GM23338 (cell line): Measurements from ENCODE around the gene ALG9. TPM values are rescaled to one million over a fixed set of nuclear protein-coding genes. Genes with fewer than 3 reads are reported as not detected.

ENCODE experiments used
- ATAC-seq: fragments of 200-7000 bp; cut with Tn5 transposase; 3 replicates; pipeline ENCODE4 v1.9.1; 2020
- DNase-seq: peaks from one replicate; pipeline ENCODE4 v3.0.0-alpha.2; 2015; ENCODE audit warnings: low spot score
- H2AFZ ChIP-seq: fragments of 200-600 bp; sonication (generic); 2 replicates; pipeline ENCODE4 v1.8.0; 2016; ENCODE audit warnings: antibody characterized with exemption, mild to moderate bottlenecking, moderate library complexity
- H3F3A ChIP-seq: fragments of 200-600 bp; sonication (generic); replicated peaks from 2 replicates; pipeline ENCODE4 v1.8.0; 2017; ENCODE audit warnings: antibody characterized with exemption, mixed run types, low read depth
- H3K27ac ChIP-seq: fragments of 200-600 bp; sonication (generic); 2 replicates; pipeline ENCODE4 v1.6.1; 2016; ENCODE audit warnings: low read depth
- H3K27me3 ChIP-seq: fragments of 200-600 bp; sonication (generic); 2 replicates; pipeline ENCODE4 v1.8.0; 2016; ENCODE audit warnings: mild to moderate bottlenecking, mixed run types, moderate library complexity; ENCODE audit not compliant: insufficient read depth
- H3K36me3 ChIP-seq: fragments of 200-600 bp; sonication (generic); 2 replicates; pipeline ENCODE4 v1.8.0; 2016; ENCODE audit warnings: mild to moderate bottlenecking; ENCODE audit not compliant: insufficient read depth
- H3K4me1 ChIP-seq: fragments of 200-600 bp; sonication (generic); 2 replicates; pipeline ENCODE4 v1.8.0; 2016; ENCODE audit warnings: mild to moderate bottlenecking, moderate library complexity; ENCODE audit not compliant: insufficient read depth
- H3K4me2 ChIP-seq: fragments of 200-600 bp; sonication (generic); 2 replicates; pipeline ENCODE4 v1.7.1; 2017; ENCODE audit warnings: mixed run types
- H3K4me3 ChIP-seq: fragments of 200-600 bp; sonication (generic); 2 replicates; pipeline ENCODE4 v1.6.1; 2016; ENCODE audit warnings: mixed run types
- H3K79me2 ChIP-seq: fragments of 200-600 bp; sonication (generic); replicated peaks from 2 replicates; pipeline ENCODE4 v1.8.0; 2017; ENCODE audit warnings: mild to moderate bottlenecking; ENCODE audit not compliant: insufficient read depth
- H3K9me2 ChIP-seq: fragments of 200-600 bp; sonication (generic); 2 replicates; pipeline ENCODE4 v1.8.0; 2017; ENCODE audit not compliant: insufficient read depth
- H4K20me1 ChIP-seq: fragments of 200-600 bp; sonication (generic); replicated peaks from 2 replicates; pipeline ENCODE4 v1.8.0; 2017; ENCODE audit warnings: mild to moderate bottlenecking; ENCODE audit not compliant: insufficient read depth
- H3K27ac Mint-ChIP-seq: 2 replicates; pipeline ENCODE4 v1.8.0; 2020; ENCODE audit warnings: inconsistent platforms, mild to moderate bottlenecking, moderate library complexity, mixed read lengths
- H3K27me3 Mint-ChIP-seq: 3 replicates; pipeline ENCODE4 v1.8.0; 2022; ENCODE audit warnings: low read depth, mild to moderate bottlenecking, moderate library complexity, mixed read lengths, inconsistent platforms; ENCODE audit not compliant: insufficient read depth, poor library complexity
- H3K36me3 Mint-ChIP-seq: 3 replicates; pipeline ENCODE4 v1.8.0; 2021; ENCODE audit warnings: low read depth, mild to moderate bottlenecking, inconsistent platforms, moderate library complexity, mixed read lengths
- H3K4me1 Mint-ChIP-seq: 3 replicates; pipeline ENCODE4 v1.8.0; 2020; ENCODE audit warnings: mild to moderate bottlenecking, inconsistent platforms, mixed read lengths
- H3K4me3 Mint-ChIP-seq: 3 replicates; pipeline ENCODE4 v1.8.0; 2021; ENCODE audit warnings: moderate library complexity, mild to moderate bottlenecking, inconsistent platforms, mixed read lengths
- H3K9me3 Mint-ChIP-seq: 3 replicates; pipeline ENCODE4 v1.8.0; 2020; ENCODE audit warnings: moderate library complexity, mild to moderate bottlenecking, inconsistent platforms, mixed read lengths
- CREB1 ChIP-seq: fragments of 250-450 bp; sonication (Bioruptor Pico); IDR thresholded peaks from 2 replicates; pipeline ENCODE4 v1.5.0; 2020; ENCODE audit warnings: low read depth, mild to moderate bottlenecking, moderate library complexity
- EZH2 ChIP-seq: fragments of 200-600 bp; sonication (generic); IDR thresholded peaks from one replicate; pipeline ENCODE4 v1.8.0; 2017; ENCODE audit warnings: antibody characterized with exemption, mild to moderate bottlenecking, low read depth; ENCODE audit not compliant: unreplicated experiment
- EZH2phosphoT487 ChIP-seq: fragments of 200-600 bp; sonication (generic); IDR thresholded peaks from one replicate; pipeline ENCODE4 v1.8.1; 2018; ENCODE audit warnings: antibody characterized with exemption; ENCODE audit not compliant: unreplicated experiment
- JUNB ChIP-seq: IDR thresholded peaks from one replicate; pipeline ENCODE4 v1.6.1; 2016; ENCODE audit warnings: antibody characterized with exemption; ENCODE audit not compliant: unreplicated experiment
- NANOG ChIP-seq: IDR thresholded peaks from 2 replicates; pipeline ENCODE4 v1.6.1; 2016; ENCODE audit warnings: antibody characterized with exemption, borderline replicate concordance
- POLR2AphosphoS5 ChIP-seq: IDR thresholded peaks from 2 replicates; pipeline ENCODE4 v1.6.1; 2016; ENCODE audit warnings: antibody characterized with exemption, low read depth
- STAT1 ChIP-seq: IDR thresholded peaks from one replicate; pipeline ENCODE4 v1.6.1; 2016; ENCODE audit warnings: antibody characterized with exemption; ENCODE audit not compliant: unreplicated experiment
- ZNF114 ChIP-seq: fragments of 250-450 bp; sonication (Bioruptor Pico); IDR thresholded peaks from 2 replicates; pipeline ENCODE4 v1.5.0; 2020; ENCODE audit warnings: mild to moderate bottlenecking, moderate library complexity
- ZNF331 ChIP-seq: fragments of 250-450 bp; sonication (Bioruptor Pico); IDR thresholded peaks from 2 replicates; pipeline ENCODE4 v1.5.0; 2020; ENCODE audit warnings: low read depth, mild to moderate bottlenecking, moderate library complexity
- polyA plus RNA-seq: library from polyadenylated mRNA; unstranded; fragments of >200 nt; fragmentation: Nextera tagmentation; extraction: Ambion mirVana; gene quantifications from 2 replicates; pipeline ENCODE4 v1.2.1, GENCODE V29; 2016
- total RNA-seq: library from RNA; depleted of rRNA; stranded (reverse); fragments of >200 nt; shearing (Covaris generic); gene quantifications from 2 replicates; pipeline ENCODE4 v1.2.3, GENCODE V29; 2014
- TF ChIP-seq, protein P1 (sequence below): IDR thresholded peaks from one replicate; pipeline ENCODE4 v1.6.1; 2018; ENCODE audit warnings: antibody characterized with exemption; ENCODE audit not compliant: unreplicated experiment
- TF ChIP-seq, protein P2 (sequence below): IDR thresholded peaks from 2 replicates; pipeline ENCODE4 v1.6.1; 2016; ENCODE audit warnings: antibody characterized with exemption
- TF ChIP-seq, protein P3 (sequence below), 2 experiments: fragments of 200-600 bp in 1 of 2; sonication (generic) in 1 of 2; conservative IDR thresholded peaks; 2 replicates each; pipeline versions ENCODE4 v1.5.1 to v1.6.1; 2016 to 2017; ENCODE audit warnings: antibody characterized with exemption in 2 of 2, low read depth in 2 of 2, mild to moderate bottlenecking in 2 of 2, moderate library complexity in 1 of 2
- TF ChIP-seq, protein P4 (sequence below): fragments of 250-450 bp; sonication (Bioruptor Pico); IDR thresholded peaks from 2 replicates; pipeline ENCODE4 v1.5.0; 2020; ENCODE audit warnings: mild to moderate bottlenecking, moderate library complexity

ALG9 gene
- total and polyA plus RNA-seq, 2 experiments from 2014 or later = 25.4 to 31.1 TPM

DNA sequence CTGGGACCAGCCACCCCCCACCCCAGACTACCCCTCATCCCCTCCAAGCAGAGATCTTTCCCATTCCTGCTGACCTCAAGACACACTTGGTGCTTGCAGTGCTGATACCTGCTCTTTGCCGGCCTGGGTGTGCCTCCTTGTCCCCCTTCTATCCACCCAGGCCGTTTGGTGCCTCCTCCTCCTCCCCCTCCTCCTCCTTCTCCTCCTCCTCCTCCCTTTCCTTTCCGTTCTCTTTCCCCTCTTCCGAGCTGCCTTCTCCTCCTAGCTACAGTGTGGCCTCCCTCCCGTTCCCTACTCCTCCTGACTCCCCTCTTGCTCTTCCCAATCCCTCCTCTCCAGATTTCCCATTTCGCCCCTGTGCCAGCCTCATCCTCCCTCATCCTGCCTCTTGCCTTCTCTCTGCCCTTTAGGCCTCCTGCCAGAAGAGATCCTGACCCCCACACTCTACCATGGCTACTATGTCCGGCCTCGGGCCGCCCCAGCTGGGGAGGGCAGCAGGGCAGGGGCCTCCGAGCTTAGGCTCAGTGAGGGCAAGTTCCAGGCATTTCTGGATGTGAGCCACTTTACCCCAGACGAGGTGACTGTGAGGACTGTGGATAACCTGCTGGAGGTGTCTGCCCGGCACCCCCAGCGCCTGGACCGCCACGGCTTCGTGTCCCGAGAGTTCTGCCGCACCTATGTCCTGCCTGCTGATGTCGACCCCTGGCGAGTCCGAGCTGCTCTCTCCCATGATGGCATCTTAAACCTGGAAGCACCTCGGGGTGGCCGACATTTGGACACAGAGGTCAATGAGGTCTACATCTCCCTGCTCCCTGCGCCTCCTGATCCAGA, 41.9 kb upstream of the ALG9 start:
- Mint-ChIP-seq H3K27ac (no peak overlapping the region), H3K9me3 (no peaks in the 10 kb centered on the region; the same call in 2 of the 3 replicates), H3K36me3 (no peaks in the 10 kb centered on the region), H3K27me3 (peaks cover 11% of the 10 kb centered on the region), H3K4me3 (no peak overlapping the region), H3K4me1 (peaks cover 44% of the 10 kb centered on the region)
- Histone ChIP-seq H3K27ac (no peak overlapping the region), H3K9me2 (no peaks in the 10 kb centered on the region), H3K4me1 (peaks cover 35% of the 10 kb centered on the region), H3K36me3 (no peaks in the 10 kb centered on the region), H3K4me3 (no peak overlapping the region), H3K27me3 (no peaks in the 10 kb centered on the region), H3K4me2 (peak overlapping the region; percentile 62; the same call in 1 of the 2 replicates), H3K79me2 (no peaks in the 10 kb centered on the region), H2AFZ (peak overlapping the region; percentile 85; the same call in 1 of the 2 replicates), H3F3A (peaks cover 3% of the 10 kb centered on the region; the same call in 1 of the 2 replicates), H4K20me1 (no peaks in the 10 kb centered on the region)
- ATAC-seq (peak; percentile 25), DNase-seq (no peak)
- TF ChIP-seq EZH2 (no peak), ZNF114 (no peak), CREB1 (CRISPR knock-in tag) (no peak), ZNF331 (CRISPR knock-in tag) (no peak), STAT1 (no peak), POLR2AphosphoS5 (no peak), JUNB (no peak), EZH2phosphoT487 (no peak), NANOG (no peak)
- TF ChIP-seq, protein P1, sequence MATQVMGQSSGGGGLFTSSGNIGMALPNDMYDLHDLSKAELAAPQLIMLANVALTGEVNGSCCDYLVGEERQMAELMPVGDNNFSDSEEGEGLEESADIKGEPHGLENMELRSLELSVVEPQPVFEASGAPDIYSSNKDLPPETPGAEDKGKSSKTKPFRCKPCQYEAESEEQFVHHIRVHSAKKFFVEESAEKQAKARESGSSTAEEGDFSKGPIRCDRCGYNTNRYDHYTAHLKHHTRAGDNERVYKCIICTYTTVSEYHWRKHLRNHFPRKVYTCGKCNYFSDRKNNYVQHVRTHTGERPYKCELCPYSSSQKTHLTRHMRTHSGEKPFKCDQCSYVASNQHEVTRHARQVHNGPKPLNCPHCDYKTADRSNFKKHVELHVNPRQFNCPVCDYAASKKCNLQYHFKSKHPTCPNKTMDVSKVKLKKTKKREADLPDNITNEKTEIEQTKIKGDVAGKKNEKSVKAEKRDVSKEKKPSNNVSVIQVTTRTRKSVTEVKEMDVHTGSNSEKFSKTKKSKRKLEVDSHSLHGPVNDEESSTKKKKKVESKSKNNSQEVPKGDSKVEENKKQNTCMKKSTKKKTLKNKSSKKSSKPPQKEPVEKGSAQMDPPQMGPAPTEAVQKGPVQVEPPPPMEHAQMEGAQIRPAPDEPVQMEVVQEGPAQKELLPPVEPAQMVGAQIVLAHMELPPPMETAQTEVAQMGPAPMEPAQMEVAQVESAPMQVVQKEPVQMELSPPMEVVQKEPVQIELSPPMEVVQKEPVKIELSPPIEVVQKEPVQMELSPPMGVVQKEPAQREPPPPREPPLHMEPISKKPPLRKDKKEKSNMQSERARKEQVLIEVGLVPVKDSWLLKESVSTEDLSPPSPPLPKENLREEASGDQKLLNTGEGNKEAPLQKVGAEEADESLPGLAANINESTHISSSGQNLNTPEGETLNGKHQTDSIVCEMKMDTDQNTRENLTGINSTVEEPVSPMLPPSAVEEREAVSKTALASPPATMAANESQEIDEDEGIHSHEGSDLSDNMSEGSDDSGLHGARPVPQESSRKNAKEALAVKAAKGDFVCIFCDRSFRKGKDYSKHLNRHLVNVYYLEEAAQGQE = no peak
- TF ChIP-seq, protein P2, sequence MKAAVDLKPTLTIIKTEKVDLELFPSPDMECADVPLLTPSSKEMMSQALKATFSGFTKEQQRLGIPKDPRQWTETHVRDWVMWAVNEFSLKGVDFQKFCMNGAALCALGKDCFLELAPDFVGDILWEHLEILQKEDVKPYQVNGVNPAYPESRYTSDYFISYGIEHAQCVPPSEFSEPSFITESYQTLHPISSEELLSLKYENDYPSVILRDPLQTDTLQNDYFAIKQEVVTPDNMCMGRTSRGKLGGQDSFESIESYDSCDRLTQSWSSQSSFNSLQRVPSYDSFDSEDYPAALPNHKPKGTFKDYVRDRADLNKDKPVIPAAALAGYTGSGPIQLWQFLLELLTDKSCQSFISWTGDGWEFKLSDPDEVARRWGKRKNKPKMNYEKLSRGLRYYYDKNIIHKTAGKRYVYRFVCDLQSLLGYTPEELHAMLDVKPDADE = no peak
- TF ChIP-seq, protein P3, sequence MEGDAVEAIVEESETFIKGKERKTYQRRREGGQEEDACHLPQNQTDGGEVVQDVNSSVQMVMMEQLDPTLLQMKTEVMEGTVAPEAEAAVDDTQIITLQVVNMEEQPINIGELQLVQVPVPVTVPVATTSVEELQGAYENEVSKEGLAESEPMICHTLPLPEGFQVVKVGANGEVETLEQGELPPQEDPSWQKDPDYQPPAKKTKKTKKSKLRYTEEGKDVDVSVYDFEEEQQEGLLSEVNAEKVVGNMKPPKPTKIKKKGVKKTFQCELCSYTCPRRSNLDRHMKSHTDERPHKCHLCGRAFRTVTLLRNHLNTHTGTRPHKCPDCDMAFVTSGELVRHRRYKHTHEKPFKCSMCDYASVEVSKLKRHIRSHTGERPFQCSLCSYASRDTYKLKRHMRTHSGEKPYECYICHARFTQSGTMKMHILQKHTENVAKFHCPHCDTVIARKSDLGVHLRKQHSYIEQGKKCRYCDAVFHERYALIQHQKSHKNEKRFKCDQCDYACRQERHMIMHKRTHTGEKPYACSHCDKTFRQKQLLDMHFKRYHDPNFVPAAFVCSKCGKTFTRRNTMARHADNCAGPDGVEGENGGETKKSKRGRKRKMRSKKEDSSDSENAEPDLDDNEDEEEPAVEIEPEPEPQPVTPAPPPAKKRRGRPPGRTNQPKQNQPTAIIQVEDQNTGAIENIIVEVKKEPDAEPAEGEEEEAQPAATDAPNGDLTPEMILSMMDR (conservative IDR thresholded peaks at IDR 0.05; ENCODE audit: low read depth in 2 of 2) = no peak
- TF ChIP-seq, protein P4, sequence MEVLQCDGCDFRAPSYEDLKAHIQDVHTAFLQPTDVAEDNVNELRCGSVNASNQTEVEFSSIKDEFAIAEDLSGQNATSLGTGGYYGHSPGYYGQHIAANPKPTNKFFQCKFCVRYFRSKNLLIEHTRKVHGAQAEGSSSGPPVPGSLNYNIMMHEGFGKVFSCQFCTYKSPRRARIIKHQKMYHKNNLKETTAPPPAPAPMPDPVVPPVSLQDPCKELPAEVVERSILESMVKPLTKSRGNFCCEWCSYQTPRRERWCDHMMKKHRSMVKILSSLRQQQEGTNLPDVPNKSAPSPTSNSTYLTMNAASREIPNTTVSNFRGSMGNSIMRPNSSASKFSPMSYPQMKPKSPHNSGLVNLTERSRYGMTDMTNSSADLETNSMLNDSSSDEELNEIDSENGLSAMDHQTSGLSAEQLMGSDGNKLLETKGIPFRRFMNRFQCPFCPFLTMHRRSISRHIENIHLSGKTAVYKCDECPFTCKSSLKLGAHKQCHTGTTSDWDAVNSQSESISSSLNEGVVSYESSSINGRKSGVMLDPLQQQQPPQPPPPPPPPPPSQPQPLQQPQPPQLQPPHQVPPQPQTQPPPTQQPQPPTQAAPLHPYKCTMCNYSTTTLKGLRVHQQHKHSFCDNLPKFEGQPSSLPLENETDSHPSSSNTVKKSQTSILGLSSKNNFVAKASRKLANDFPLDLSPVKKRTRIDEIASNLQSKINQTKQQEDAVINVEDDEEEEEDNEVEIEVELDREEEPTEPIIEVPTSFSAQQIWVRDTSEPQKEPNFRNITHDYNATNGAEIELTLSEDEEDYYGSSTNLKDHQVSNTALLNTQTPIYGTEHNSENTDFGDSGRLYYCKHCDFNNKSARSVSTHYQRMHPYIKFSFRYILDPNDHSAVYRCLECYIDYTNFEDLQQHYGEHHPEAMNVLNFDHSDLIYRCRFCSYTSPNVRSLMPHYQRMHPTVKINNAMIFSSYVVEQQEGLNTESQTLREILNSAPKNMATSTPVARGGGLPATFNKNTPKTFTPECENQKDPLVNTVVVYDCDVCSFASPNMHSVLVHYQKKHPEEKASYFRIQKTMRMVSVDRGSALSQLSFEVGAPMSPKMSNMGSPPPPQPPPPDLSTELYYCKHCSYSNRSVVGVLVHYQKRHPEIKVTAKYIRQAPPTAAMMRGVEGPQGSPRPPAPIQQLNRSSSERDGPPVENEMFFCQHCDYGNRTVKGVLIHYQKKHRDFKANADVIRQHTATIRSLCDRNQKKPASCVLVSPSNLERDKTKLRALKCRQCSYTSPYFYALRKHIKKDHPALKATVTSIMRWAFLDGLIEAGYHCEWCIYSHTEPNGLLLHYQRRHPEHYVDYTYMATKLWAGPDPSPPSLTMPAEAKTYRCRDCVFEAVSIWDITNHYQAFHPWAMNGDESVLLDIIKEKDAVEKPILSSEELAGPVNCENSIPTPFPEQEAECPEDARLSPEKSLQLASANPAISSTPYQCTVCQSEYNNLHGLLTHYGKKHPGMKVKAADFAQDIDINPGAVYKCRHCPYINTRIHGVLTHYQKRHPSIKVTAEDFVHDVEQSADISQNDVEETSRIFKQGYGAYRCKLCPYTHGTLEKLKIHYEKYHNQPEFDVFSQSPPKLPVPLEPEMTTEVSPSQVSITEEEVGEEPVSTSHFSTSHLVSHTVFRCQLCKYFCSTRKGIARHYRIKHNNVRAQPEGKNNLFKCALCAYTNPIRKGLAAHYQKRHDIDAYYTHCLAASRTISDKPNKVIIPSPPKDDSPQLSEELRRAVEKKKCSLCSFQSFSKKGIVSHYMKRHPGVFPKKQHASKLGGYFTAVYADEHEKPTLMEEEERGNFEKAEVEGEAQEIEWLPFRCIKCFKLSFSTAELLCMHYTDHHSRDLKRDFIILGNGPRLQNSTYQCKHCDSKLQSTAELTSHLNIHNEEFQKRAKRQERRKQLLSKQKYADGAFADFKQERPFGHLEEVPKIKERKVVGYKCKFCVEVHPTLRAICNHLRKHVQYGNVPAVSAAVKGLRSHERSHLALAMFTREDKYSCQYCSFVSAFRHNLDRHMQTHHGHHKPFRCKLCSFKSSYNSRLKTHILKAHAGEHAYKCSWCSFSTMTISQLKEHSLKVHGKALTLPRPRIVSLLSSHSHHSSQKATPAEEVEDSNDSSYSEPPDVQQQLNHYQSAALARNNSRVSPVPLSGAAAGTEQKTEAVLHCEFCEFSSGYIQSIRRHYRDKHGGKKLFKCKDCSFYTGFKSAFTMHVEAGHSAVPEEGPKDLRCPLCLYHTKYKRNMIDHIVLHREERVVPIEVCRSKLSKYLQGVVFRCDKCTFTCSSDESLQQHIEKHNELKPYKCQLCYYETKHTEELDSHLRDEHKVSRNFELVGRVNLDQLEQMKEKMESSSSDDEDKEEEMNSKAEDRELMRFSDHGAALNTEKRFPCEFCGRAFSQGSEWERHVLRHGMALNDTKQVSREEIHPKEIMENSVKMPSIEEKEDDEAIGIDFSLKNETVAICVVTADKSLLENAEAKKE = no peak
